H1 (cell line): ENCODE results near the gene ZBTB25. TPM values are rescaled to one million over a fixed set of nuclear protein-coding genes. Genes with fewer than 3 reads are reported as not detected.

Source experiments
- CTCF ChIA-PET: fragments of 300-600 bp; sonication (Branson Sonifier 250); formaldehyde crosslinking; loops from one replicate; lab custom pipeline; 2021; ENCODE audit not compliant: partially characterized antibody; lab: Charles Lee
- POLR2A ChIA-PET: fragments of 300-600 bp; sonication (Branson Sonifier 250); formaldehyde crosslinking; loops from one replicate; lab custom pipeline; 2021; ENCODE audit warnings: inconsistent platforms; ENCODE audit not compliant: partially characterized antibody; lab: Charles Lee
- DNase-seq, 2 experiments: peaks; one replicate each; pipeline versions ENCODE4 v3.0.0 to v3.0.0-alpha.2; 2010 to 2022; ENCODE audit warnings: low spot score in 2 of 2, low read depth in 1 of 2, mixed read lengths in 1 of 2
- FAIRE-seq: peaks from 2 replicates; lab custom pipeline; 2011; peaks lifted over from hg19 to GRCh38; lab: Jason Lieb, UNC
- H2AFZ ChIP-seq: 2 replicates; pipeline ENCODE4 v1.8.1; 2012; ENCODE audit warnings: low read length, inconsistent platforms
- H2AK5ac ChIP-seq: 2 replicates; pipeline ENCODE4 v1.6.1; 2013; ENCODE audit warnings: low read depth, low read length
- H2BK120ac ChIP-seq: replicated peaks from 2 replicates; pipeline ENCODE3; 2013; ENCODE audit warnings: low read depth, low read length, inconsistent platforms
- H2BK12ac ChIP-seq: 2 replicates; pipeline ENCODE4 v1.6.1; 2013; ENCODE audit warnings: low read depth, low read length
- H2BK15ac ChIP-seq: 2 replicates; pipeline ENCODE4 v1.6.1; 2013; ENCODE audit warnings: low read length
- H2BK20ac ChIP-seq: 2 replicates; pipeline ENCODE4 v1.6.1; 2013; ENCODE audit warnings: low read length
- H2BK5ac ChIP-seq: 2 replicates; pipeline ENCODE4 v1.6.1; 2013; ENCODE audit warnings: low read depth, low read length
- H3K14ac ChIP-seq: 2 replicates; pipeline ENCODE4 v1.6.1; 2013; ENCODE audit warnings: inconsistent platforms; ENCODE audit not compliant: insufficient read length
- H3K18ac ChIP-seq: 2 replicates; pipeline ENCODE4 v1.6.1; 2013; ENCODE audit warnings: low read length; ENCODE audit errors: extremely low read depth
- H3K23ac ChIP-seq: 2 replicates; pipeline ENCODE4 v1.6.1; 2013; ENCODE audit warnings: inconsistent platforms; ENCODE audit not compliant: insufficient read length
- H3K23me2 ChIP-seq: 2 replicates; pipeline ENCODE4 v1.6.1; 2013; ENCODE audit warnings: low read depth, low read length
- H3K27ac ChIP-seq: 2 replicates; pipeline ENCODE4 v1.6.1; 2011; ENCODE audit warnings: low read depth, low read length, inconsistent platforms
- H3K27me3 ChIP-seq, 4 experiments: replicated peaks in 1 of 4; 1 replicate in 1 of 4; 2 replicates in 3 of 4; pipeline versions ENCODE4 v1.6.1 to v1.8.1; 2011 to 2013; ENCODE audit warnings: low read length in 3 of 4, mild to moderate bottlenecking in 3 of 4, inconsistent platforms in 2 of 4, mixed read lengths in 2 of 4, moderate library complexity in 1 of 4; ENCODE audit not compliant: control insufficient read depth in 3 of 4, insufficient read depth in 3 of 4; ENCODE audit errors: extremely low read depth in 1 of 4
- H3K36me3 ChIP-seq, 4 experiments: 2 replicates each; pipeline versions ENCODE4 v1.6.1 to v1.8.1; 2011 to 2013; ENCODE audit warnings: mild to moderate bottlenecking in 4 of 4, low read length in 3 of 4, moderate library complexity in 2 of 4, control low read depth in 1 of 4, inconsistent platforms in 1 of 4; ENCODE audit not compliant: insufficient read depth in 4 of 4, control insufficient read depth in 2 of 4
- H3K4ac ChIP-seq: replicated peaks from 2 replicates; pipeline ENCODE3; 2013; ENCODE audit warnings: low read length, low read depth, mixed read lengths, inconsistent platforms; ENCODE audit not compliant: insufficient read length
- H3K4me1 ChIP-seq, 4 experiments: replicated peaks in 1 of 4; 1 replicate in 1 of 4; 2 replicates in 3 of 4; pipeline versions ENCODE4 v1.6.1 to v1.8.1; 2011 to 2013; ENCODE audit warnings: low read length in 3 of 4, inconsistent platforms in 2 of 4, mixed read lengths in 1 of 4; ENCODE audit not compliant: insufficient read depth in 4 of 4, control insufficient read depth in 3 of 4
- H3K4me2 ChIP-seq, 2 experiments: 2 replicates each; pipeline versions ENCODE4 v1.6.1 to v1.8.1; 2011 to 2013; ENCODE audit warnings: low read depth in 2 of 2, low read length in 2 of 2, control low read depth in 1 of 2, inconsistent platforms in 1 of 2, mild to moderate bottlenecking in 1 of 2; ENCODE audit not compliant: insufficient read depth in 1 of 2
- H3K4me3 ChIP-seq, 4 experiments: fragments of 200-600, 300-600 bp in 1 of 4; sonication (generic), shearing (Covaris generic), sonication (Bioruptor Twin) in 1 of 4; 2 replicates each; pipeline versions ENCODE4 v1.5.1 to v1.8.1; 2011 to 2016; ENCODE audit warnings: low read length in 4 of 4, low read depth in 3 of 4, control low read depth in 2 of 4, inconsistent platforms in 2 of 4, mild to moderate bottlenecking in 2 of 4, mixed read lengths in 1 of 4, moderate library complexity in 1 of 4; ENCODE audit not compliant: insufficient read depth in 2 of 4; ENCODE audit errors: extremely low read depth in 1 of 4
- H3K56ac ChIP-seq: replicated peaks from 2 replicates; pipeline ENCODE3; 2013; ENCODE audit warnings: low read depth, mild to moderate bottlenecking, mixed read lengths, low read length, inconsistent platforms; ENCODE audit not compliant: insufficient read length
- H3K79me1 ChIP-seq: 2 replicates; pipeline ENCODE4 v1.6.1; 2013; ENCODE audit warnings: low read depth, low read length, control low read depth
- H3K79me2 ChIP-seq, 2 experiments: 2 replicates each; pipeline versions ENCODE4 v1.6.1 to v1.8.1; 2012 to 2013; ENCODE audit warnings: low read length in 2 of 2, mild to moderate bottlenecking in 2 of 2, inconsistent platforms in 1 of 2; ENCODE audit not compliant: insufficient read depth in 2 of 2, control insufficient read depth in 1 of 2
- H3K9ac ChIP-seq, 4 experiments: replicated peaks in 1 of 4; 1 replicate in 1 of 4; 2 replicates in 3 of 4; pipeline versions ENCODE4 v1.6.1 to v1.8.1; 2011 to 2013; ENCODE audit warnings: low read depth in 3 of 4, low read length in 3 of 4, control low read depth in 2 of 4, mild to moderate bottlenecking in 2 of 4, moderate library complexity in 2 of 4, inconsistent platforms in 1 of 4; ENCODE audit errors: extremely low read depth in 1 of 4
- H3K9me3 ChIP-seq, 2 experiments: 2 replicates each; pipeline versions ENCODE4 v1.6.1 to v1.8.1; 2012 to 2013; ENCODE audit warnings: mild to moderate bottlenecking in 2 of 2, moderate library complexity in 2 of 2, control low read depth in 1 of 2, inconsistent platforms in 1 of 2, low read depth in 1 of 2, low read length in 1 of 2, mixed read lengths in 1 of 2; ENCODE audit not compliant: insufficient read depth in 2 of 2
- H4K20me1 ChIP-seq, 2 experiments: replicated peaks in 1 of 2; 2 replicates each; pipeline versions ENCODE3 to v1.8.1; 2011 to 2013; ENCODE audit warnings: inconsistent platforms in 2 of 2, low read length in 2 of 2, mild to moderate bottlenecking in 1 of 2; ENCODE audit not compliant: insufficient read depth in 2 of 2, control insufficient read depth in 1 of 2
- H4K5ac ChIP-seq: 2 replicates; pipeline ENCODE4 v1.6.1; 2013; ENCODE audit warnings: low read length, low read depth, mixed read lengths, inconsistent platforms; ENCODE audit not compliant: insufficient read length
- H4K8ac ChIP-seq: 2 replicates; pipeline ENCODE4 v1.8.0; 2013; ENCODE audit warnings: mild to moderate bottlenecking, moderate library complexity, low read length, inconsistent platforms; ENCODE audit not compliant: insufficient read depth; ENCODE audit errors: extremely low read depth
- H4K91ac ChIP-seq: replicated peaks from 2 replicates; pipeline ENCODE3; 2013; ENCODE audit warnings: low read length, mixed read lengths, inconsistent platforms; ENCODE audit not compliant: insufficient read length
- ATF2 ChIP-seq: IDR thresholded peaks from 2 replicates; pipeline ENCODE4 v1.6.1; 2012; ENCODE audit warnings: low read length, inconsistent platforms
- CTCF ChIP-seq, 3 experiments: IDR thresholded peaks; 1 replicate in 2 of 3; 2 replicates in 1 of 3; pipeline versions ENCODE4 v1.5.1 to v1.6.1; 2011; ENCODE audit warnings: low read length in 3 of 3, mild to moderate bottlenecking in 3 of 3, inconsistent platforms in 2 of 3, low read depth in 1 of 3, moderate library complexity in 1 of 3; ENCODE audit not compliant: insufficient read depth in 1 of 3; ENCODE audit errors: control extremely low read depth in 1 of 3
- EP300 ChIP-seq, 2 experiments: IDR thresholded peaks; 1 replicate in 1 of 2; 2 replicates in 1 of 2; pipeline ENCODE4 v1.6.1; 2011 to 2012; ENCODE audit warnings: low read depth in 2 of 2, low read length in 2 of 2, mild to moderate bottlenecking in 2 of 2, borderline replicate concordance in 1 of 2, inconsistent platforms in 1 of 2, moderate library complexity in 1 of 2
- FOSL1 ChIP-seq: IDR thresholded peaks from 2 replicates; pipeline ENCODE4 v1.6.1; 2011; ENCODE audit warnings: mild to moderate bottlenecking, low read depth, low read length, moderate library complexity; ENCODE audit not compliant: insufficient read depth
- HDAC6 ChIP-seq: IDR thresholded peaks from one replicate; pipeline ENCODE4 v1.7.1; 2012; ENCODE audit warnings: low read depth, mild to moderate bottlenecking, inconsistent platforms, low read length, moderate library complexity
- KDM4A ChIP-seq: IDR thresholded peaks from one replicate; pipeline ENCODE4 v1.7.1; 2012; ENCODE audit warnings: low read depth, mild to moderate bottlenecking, moderate library complexity, low read length, inconsistent platforms; ENCODE audit not compliant: severe bottlenecking
- RFX5 ChIP-seq: IDR thresholded peaks from 2 replicates; pipeline ENCODE4 v1.6.1; 2011; ENCODE audit warnings: low read depth, low read length, improper control_type of control experiment, borderline replicate concordance
- SIN3A ChIP-seq, 2 experiments: IDR thresholded peaks in 1 of 2; conservative IDR thresholded peaks in 1 of 2; 2 replicates each; pipeline ENCODE4 v1.6.1; 2011 to 2012; ENCODE audit warnings: low read length in 2 of 2, improper control_type of control experiment in 1 of 2, low read depth in 1 of 2, mild to moderate bottlenecking in 1 of 2
- SP1 ChIP-seq: IDR thresholded peaks from 2 replicates; pipeline ENCODE4 v1.6.1; 2011; ENCODE audit warnings: low read depth, low read length
- WGBS, 2 experiments: shearing (Covaris generic) in 1 of 2; methylation state at CpG; one replicate each; pipeline versions ENCODE4 v1.1.6 to v1.1.7; 2013 to 2015; ENCODE audit warnings: low lambda C conversion rate in 2 of 2, mixed read lengths in 2 of 2, inconsistent platforms in 1 of 2, low coverage in 1 of 2, missing lambda C conversion rate in 1 of 2; ENCODE audit not compliant: insufficient replicate concordance in 2 of 2, insufficient coverage in 1 of 2, insufficient read length in 1 of 2; ENCODE audit errors: extremely low coverage in 1 of 2, missing lambda C conversion rate in 1 of 2; 5-methylcytosine and 5-hydroxymethylcytosine counted together
- polyA plus RNA-seq, 7 experiments: library from polyadenylated mRNA; depleted of rRNA in 3 of 7; stranded (reverse) in 5 of 7; unstranded in 2 of 7; fragments of >200 nt in 5 of 7; fragments of 200-250 nt in 2 of 7; gene quantifications; 1 replicate in 5 of 7; 2 replicates in 1 of 7; 4 replicates in 1 of 7; pipeline versions ENCODE4 v1.2.1 to v1.2.3, GENCODE V29; 2011 to 2013; ENCODE audit warnings: missing spikeins in 2 of 7, mixed read lengths in 2 of 7
- total RNA-seq: library from RNA; stranded (reverse); fragmentation: NEBNext Ultra II Directional; extraction: Animal tissue kit (Norgen Biotek cat#: 25700); gene quantifications from 2 replicates; pipeline ENCODE4 v1.2.1, GENCODE V29; 2021

The ZBTB25 gene
- total and polyA plus RNA-seq, 2 of the 8 experiments (the other 6 are each of a cell fraction or from before 2014, with no cell fraction given) = 5.4 to 11.4 TPM

GRCh38 chr14:64476438-64476837 lies 27.2 kb downstream of the ZBTB25 start:
- H2BK15ac ChIP-seq = no peak overlapping the region
- no peaks in the 10 kb centered on the region for H3K79me1 ChIP-seq
- H3K56ac ChIP-seq = no peak overlapping the region
- H3K9ac ChIP-seq = no peak overlapping the region
- FAIRE-seq (no peak), DNase-seq (no peak)
- H3K23ac ChIP-seq = no peak overlapping the region
- H4K91ac ChIP-seq = no peak overlapping the region
- H2BK12ac ChIP-seq = no peak overlapping the region
- no peaks in the 10 kb centered on the region for H3K4me1 ChIP-seq
- H3K4me3 ChIP-seq = no peak overlapping the region
- no peak overlapping the region for H3K4ac ChIP-seq
- H2BK5ac ChIP-seq = no peak overlapping the region
- H3K27me3 ChIP-seq = no peaks in the 10 kb centered on the region
- ChIA-PET POLR2A (interaction anchor here (1.0 to 1.6 kb wide), 4 partner anchors 10 to 133 kb away, joined by 3 to 7 read pairs (median 4); partner anchors contain the start of genes AKAP5 and ZBTB1), CTCF (interaction anchor here (0.7 to 1.3 kb wide), 5 partner anchors 9 to 132 kb away, joined by 3 to 5 read pairs (median 3); no protein-coding TSS in a partner anchor)
- no peaks in the 10 kb centered on the region for H3K9me3 ChIP-seq
- H4K8ac ChIP-seq = no peak overlapping the region
- no peak overlapping the region for H2AK5ac ChIP-seq
- no peak overlapping the region for H2BK20ac ChIP-seq
- H2AFZ ChIP-seq = no peak overlapping the region
- no peak overlapping the region for H3K27ac ChIP-seq
- H2BK120ac ChIP-seq = no peak overlapping the region
- no peak overlapping the region for H3K4me2 ChIP-seq
- no peak overlapping the region for H4K5ac ChIP-seq
- no peaks in the 10 kb centered on the region for H3K79me2 ChIP-seq
- H4K20me1 ChIP-seq = peaks cover 2% of the 10 kb centered on the region in 2 experiments
- no peaks in the 10 kb centered on the region for H3K36me3 ChIP-seq
- H3K14ac ChIP-seq = no peak overlapping the region
- WGBS, 2 experiments = 84% methylated on average over 8 of the region's 8 CpGs; no CpG with 5 or more reads in 1 of the 2 experiments
- H3K23me2 ChIP-seq = no peaks in the 10 kb centered on the region
- no peak overlapping the region for H3K18ac ChIP-seq
- no peak for TF ChIP-seq EP300 (IDR thresholded peaks at IDR 0.05; ENCODE audit: borderline replicate concordance in 1 of 2, low read depth in 2 of 2, low read length in 2 of 2)
- no peak for TF ChIP-seq SP1
- TF ChIP-seq RFX5 = no peak
- TF ChIP-seq ATF2 = no peak
- TF ChIP-seq KDM4A = no peak
- no peak for TF ChIP-seq FOSL1
- no peak for TF ChIP-seq SIN3A (conservative IDR thresholded peaks at IDR 0.05 in 1 of 2, IDR thresholded peaks at IDR 0.05 in 1 of 2; ENCODE audit: low read depth in 1 of 2, low read length in 2 of 2)
- no peak for TF ChIP-seq HDAC6
- TF ChIP-seq CTCF (IDR thresholded peaks at IDR 0.05; ENCODE audit: control extremely low read depth in 1 of 3, insufficient read depth in 1 of 3, low read depth in 1 of 3, low read length in 3 of 3) = no peak
